DOHH2 (cell line): ENCODE results near the gene SLC8A1.

ENCODE experiments used
- H3F3A ChIP-seq: fragments of 200-600 bp; sonication (generic), shearing (Covaris generic); 2 replicates; pipeline ENCODE4 v1.6.0; 2016; ENCODE audit warnings: antibody characterized with exemption, mild to moderate bottlenecking; ENCODE audit not compliant: control insufficient read depth, insufficient read depth
- H3K27ac ChIP-seq: fragments of 200-600 bp; sonication (generic); 2 replicates; pipeline ENCODE4 v1.5.1; 2014; ENCODE audit warnings: low read depth, mild to moderate bottlenecking, low read length, moderate library complexity
- H3K27me3 ChIP-seq: fragments of 200-600 bp; sonication (generic); 2 replicates; pipeline ENCODE4 v1.6.1; 2014; ENCODE audit warnings: mild to moderate bottlenecking, low read length, mixed read lengths; ENCODE audit not compliant: control insufficient read depth
- H3K36me3 ChIP-seq: fragments of 200-600 bp; sonication (generic); 2 replicates; pipeline ENCODE4 v1.6.1; 2014; ENCODE audit warnings: mild to moderate bottlenecking, low read length, moderate library complexity, mixed read lengths; ENCODE audit not compliant: control insufficient read depth
- H3K4me1 ChIP-seq: fragments of 200-600 bp; sonication (generic); 2 replicates; pipeline ENCODE4 v1.6.1; 2014; ENCODE audit warnings: mild to moderate bottlenecking, low read length, mixed read lengths; ENCODE audit not compliant: control insufficient read depth
- H3K4me2 ChIP-seq: fragments of 200-600 bp; sonication (generic); 2 replicates; pipeline ENCODE4 v1.6.0; 2014; ENCODE audit warnings: mild to moderate bottlenecking, low read length, moderate library complexity
- H3K4me3 ChIP-seq: fragments of 200-600 bp; sonication (generic); 2 replicates; pipeline ENCODE4 v1.5.1; 2014; ENCODE audit warnings: mild to moderate bottlenecking, low read length, mixed read lengths
- H3K79me2 ChIP-seq: fragments of 200-600 bp; sonication (generic); 2 replicates; pipeline ENCODE4 v1.6.1; 2014; ENCODE audit warnings: mild to moderate bottlenecking, low read length, mixed read lengths; ENCODE audit not compliant: control insufficient read depth
- H3K9me2 ChIP-seq: fragments of 200-600 bp; sonication (generic); replicated peaks from 2 replicates; pipeline ENCODE4 v1.6.1; 2014; ENCODE audit warnings: mild to moderate bottlenecking, low read length, mixed read lengths; ENCODE audit not compliant: control insufficient read depth
- H3K9me3 ChIP-seq: fragments of 200-600 bp; sonication (generic); 2 replicates; pipeline ENCODE4 v1.6.1; 2014; ENCODE audit warnings: antibody characterized with exemption, low read length, mixed read lengths; ENCODE audit not compliant: control insufficient read depth, insufficient read depth
- H4K20me1 ChIP-seq: fragments of 200-600 bp; sonication (generic); 2 replicates; pipeline ENCODE4 v1.6.0; 2014; ENCODE audit warnings: low read depth, mild to moderate bottlenecking, antibody characterized with exemption, low read length, moderate library complexity; ENCODE audit not compliant: control insufficient read depth, insufficient read depth
- EZH2phosphoT487 ChIP-seq: fragments of 200-600 bp; sonication (generic); IDR thresholded peaks from 2 replicates; pipeline ENCODE4 v1.6.1; 2017; ENCODE audit warnings: borderline replicate concordance, mild to moderate bottlenecking, antibody characterized with exemption, low read length, moderate library complexity, mixed read lengths
- TF ChIP-seq, protein P1 (sequence below): fragments of 200-600 bp; sonication (generic); IDR thresholded peaks from one replicate; pipeline ENCODE4 v1.5.1; 2014; ENCODE audit warnings: antibody characterized with exemption, mild to moderate bottlenecking, low read depth, low read length; ENCODE audit not compliant: poor library complexity, severe bottlenecking

SLC8A1 gene

DNA sequence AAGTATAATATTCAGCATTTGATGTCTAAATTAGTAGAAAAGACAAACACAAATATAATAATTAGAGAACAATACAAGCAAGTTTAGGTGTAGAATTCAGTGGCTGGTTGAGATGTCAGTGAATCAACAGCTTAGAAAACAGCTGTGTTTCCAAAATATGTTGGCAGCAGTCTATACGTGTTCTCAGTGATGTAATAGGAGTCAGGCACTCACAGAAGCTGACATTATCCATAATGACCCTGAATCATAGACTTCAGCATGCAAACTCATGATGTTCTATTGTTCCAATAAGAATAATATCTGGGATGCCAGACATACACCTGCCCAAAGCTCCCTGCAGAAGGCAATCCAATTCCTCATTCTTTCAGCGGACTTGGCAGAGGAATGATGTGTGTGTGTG lies 164.7 kb downstream of the SLC8A1 start:
- no peaks in the 10 kb centered on the region for H3K9me3 ChIP-seq
- H3K36me3 ChIP-seq, result peaks cover 9% of the 10 kb centered on the region

DNA sequence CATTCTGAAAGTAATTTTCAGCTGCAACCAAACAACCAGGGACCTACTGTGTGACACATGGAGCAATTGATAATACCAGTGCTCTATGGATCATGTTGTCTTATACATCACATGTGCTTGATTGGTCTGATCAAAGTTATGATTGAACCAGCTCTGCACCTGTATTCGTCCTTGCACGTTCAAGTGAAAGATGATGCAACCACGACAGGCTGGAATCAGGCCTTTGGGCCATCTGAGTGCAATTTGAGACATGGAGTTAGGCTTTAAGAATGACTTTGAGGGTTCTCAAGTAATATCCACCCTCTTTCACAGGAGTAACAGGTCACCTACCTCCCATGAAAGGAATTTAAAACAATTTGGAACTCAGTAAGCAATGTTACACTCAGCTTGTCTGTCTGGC lies 165.2 kb downstream of the SLC8A1 start:
- H4K20me1 ChIP-seq, result no peaks in the 10 kb centered on the region
- peak overlapping the region; percentile 6; the same call in 1 of the 2 replicates for H3K4me2 ChIP-seq
- no peak for TF ChIP-seq EZH2phosphoT487
- TF ChIP-seq, protein P1, sequence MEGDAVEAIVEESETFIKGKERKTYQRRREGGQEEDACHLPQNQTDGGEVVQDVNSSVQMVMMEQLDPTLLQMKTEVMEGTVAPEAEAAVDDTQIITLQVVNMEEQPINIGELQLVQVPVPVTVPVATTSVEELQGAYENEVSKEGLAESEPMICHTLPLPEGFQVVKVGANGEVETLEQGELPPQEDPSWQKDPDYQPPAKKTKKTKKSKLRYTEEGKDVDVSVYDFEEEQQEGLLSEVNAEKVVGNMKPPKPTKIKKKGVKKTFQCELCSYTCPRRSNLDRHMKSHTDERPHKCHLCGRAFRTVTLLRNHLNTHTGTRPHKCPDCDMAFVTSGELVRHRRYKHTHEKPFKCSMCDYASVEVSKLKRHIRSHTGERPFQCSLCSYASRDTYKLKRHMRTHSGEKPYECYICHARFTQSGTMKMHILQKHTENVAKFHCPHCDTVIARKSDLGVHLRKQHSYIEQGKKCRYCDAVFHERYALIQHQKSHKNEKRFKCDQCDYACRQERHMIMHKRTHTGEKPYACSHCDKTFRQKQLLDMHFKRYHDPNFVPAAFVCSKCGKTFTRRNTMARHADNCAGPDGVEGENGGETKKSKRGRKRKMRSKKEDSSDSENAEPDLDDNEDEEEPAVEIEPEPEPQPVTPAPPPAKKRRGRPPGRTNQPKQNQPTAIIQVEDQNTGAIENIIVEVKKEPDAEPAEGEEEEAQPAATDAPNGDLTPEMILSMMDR, result no peak
- no peak overlapping the region for H3K4me3 ChIP-seq
- H3K27me3 ChIP-seq, result no peaks in the 10 kb centered on the region
- peaks cover 46% of the 10 kb centered on the region for H3K79me2 ChIP-seq
- peaks cover 92% of the 10 kb centered on the region for H3K4me1 ChIP-seq
- no peaks in the 10 kb centered on the region for H3K9me3 ChIP-seq
- no peaks in the 10 kb centered on the region for H3K9me2 ChIP-seq
- no peak overlapping the region for H3K27ac ChIP-seq
- peaks cover 9% of the 10 kb centered on the region for H3K36me3 ChIP-seq
- H3F3A ChIP-seq, result peaks cover 26% of the 10 kb centered on the region

More for the DNA sequence above, 164.7 kb downstream of the SLC8A1 start:
- H3K4me3 ChIP-seq, result no peak overlapping the region
- H3K4me1 ChIP-seq, result peaks cover 92% of the 10 kb centered on the region
- H3K9me2 ChIP-seq, result no peaks in the 10 kb centered on the region
- no peak for TF ChIP-seq EZH2phosphoT487
- TF ChIP-seq, protein P1, result no peak
- H3F3A ChIP-seq, result peaks cover 21% of the 10 kb centered on the region
- H3K4me2 ChIP-seq, result peak overlapping the region; percentile 30; the same call in 1 of the 2 replicates
- no peak overlapping the region for H3K27ac ChIP-seq
- H3K27me3 ChIP-seq, result no peaks in the 10 kb centered on the region
- H3K79me2 ChIP-seq, result peaks cover 42% of the 10 kb centered on the region
- H4K20me1 ChIP-seq, result no peaks in the 10 kb centered on the region

DNA sequence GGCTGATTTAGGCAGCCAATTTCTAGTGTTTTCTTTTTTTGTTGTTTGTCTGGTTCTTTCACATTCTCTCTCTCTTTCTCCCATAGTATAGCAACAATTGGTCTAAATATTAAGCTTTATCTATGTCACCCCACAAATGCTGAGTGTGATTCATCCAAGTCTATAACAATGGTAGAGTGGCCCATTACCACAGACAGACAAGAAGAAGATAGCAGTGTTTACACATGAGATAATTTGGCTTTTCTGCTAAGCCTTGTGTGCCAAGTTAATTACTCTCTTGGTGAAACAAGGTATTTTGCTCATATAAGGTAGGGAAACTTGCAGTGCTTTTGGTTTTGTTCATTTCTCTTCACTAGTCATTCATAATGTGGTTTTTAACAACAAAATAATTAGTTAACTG lies 166.5 kb downstream of the SLC8A1 start:
- no peaks in the 10 kb centered on the region for H3K9me2 ChIP-seq
- H3K4me2 ChIP-seq, result peak overlapping the region; percentile 52
- H4K20me1 ChIP-seq, result no peaks in the 10 kb centered on the region
- no peak for TF ChIP-seq EZH2phosphoT487
- TF ChIP-seq, protein P1, result no peak
- peaks cover 27% of the 10 kb centered on the region for H3F3A ChIP-seq
- no peaks in the 10 kb centered on the region for H3K9me3 ChIP-seq
- peak overlapping the region; percentile 19; the same call in 1 of the 2 replicates for H3K4me3 ChIP-seq
- H3K27ac ChIP-seq, result peak overlapping the region; percentile 44
- peaks cover 9% of the 10 kb centered on the region for H3K36me3 ChIP-seq
- peaks cover 92% of the 10 kb centered on the region for H3K4me1 ChIP-seq
- H3K27me3 ChIP-seq, result no peaks in the 10 kb centered on the region
- peaks cover 48% of the 10 kb centered on the region for H3K79me2 ChIP-seq
